PC-3 (cell line): ENCODE data around the gene EEIG1.

Experiments
- EZH2 ChIP-seq: fragments of 300-600 bp; sonication (generic); IDR thresholded peaks from one replicate; pipeline ENCODE4 v1.6.1; 2017; ENCODE audit warnings: antibody characterized with exemption, mild to moderate bottlenecking, low read length; ENCODE audit not compliant: unreplicated experiment
- TF ChIP-seq, protein P1 (sequence below): fragments of 300-600 bp; sonication (generic); conservative IDR thresholded peaks from 2 replicates; pipeline ENCODE4 v1.5.1; 2017; ENCODE audit warnings: antibody characterized with exemption, low read depth, mild to moderate bottlenecking, low read length

DNA sequence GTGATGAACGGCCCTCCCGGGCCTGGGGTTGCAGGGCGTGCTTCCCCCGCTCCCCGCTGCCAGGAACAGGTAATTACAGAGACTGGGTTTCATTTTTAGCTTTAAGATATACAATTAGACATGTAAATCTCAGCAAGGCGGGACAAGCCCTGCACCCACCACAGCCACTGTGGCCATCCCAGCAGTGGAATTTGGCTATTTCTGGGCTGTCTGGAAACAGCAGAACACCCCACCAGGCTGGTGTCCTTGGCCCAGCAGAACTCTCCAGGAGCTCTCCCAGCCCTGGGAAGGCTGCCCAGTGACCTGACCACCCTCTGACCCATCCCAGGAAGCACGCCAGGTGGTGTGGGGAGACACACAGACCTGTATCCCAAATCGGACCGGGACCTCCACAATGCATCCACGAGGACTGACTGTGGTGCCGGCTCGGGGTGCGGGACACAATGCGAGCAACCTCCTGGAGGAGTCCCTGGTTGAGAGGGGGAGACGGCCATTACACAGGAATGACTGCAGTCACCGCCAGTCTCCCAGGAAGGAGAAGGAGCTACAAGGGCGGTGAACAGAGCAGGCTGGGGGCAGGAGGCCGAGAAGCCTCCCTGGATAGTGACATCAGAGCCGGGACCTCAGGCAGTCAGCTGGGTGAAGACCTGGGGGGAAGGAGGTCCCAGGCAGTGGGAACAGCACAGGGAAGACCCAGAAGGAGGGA lies 17.3 kb downstream of the EEIG1 start:
- TF ChIP-seq, protein P1, sequence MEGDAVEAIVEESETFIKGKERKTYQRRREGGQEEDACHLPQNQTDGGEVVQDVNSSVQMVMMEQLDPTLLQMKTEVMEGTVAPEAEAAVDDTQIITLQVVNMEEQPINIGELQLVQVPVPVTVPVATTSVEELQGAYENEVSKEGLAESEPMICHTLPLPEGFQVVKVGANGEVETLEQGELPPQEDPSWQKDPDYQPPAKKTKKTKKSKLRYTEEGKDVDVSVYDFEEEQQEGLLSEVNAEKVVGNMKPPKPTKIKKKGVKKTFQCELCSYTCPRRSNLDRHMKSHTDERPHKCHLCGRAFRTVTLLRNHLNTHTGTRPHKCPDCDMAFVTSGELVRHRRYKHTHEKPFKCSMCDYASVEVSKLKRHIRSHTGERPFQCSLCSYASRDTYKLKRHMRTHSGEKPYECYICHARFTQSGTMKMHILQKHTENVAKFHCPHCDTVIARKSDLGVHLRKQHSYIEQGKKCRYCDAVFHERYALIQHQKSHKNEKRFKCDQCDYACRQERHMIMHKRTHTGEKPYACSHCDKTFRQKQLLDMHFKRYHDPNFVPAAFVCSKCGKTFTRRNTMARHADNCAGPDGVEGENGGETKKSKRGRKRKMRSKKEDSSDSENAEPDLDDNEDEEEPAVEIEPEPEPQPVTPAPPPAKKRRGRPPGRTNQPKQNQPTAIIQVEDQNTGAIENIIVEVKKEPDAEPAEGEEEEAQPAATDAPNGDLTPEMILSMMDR, result no peak
- no peak for TF ChIP-seq EZH2
